Measurements from ENCODE around the gene FLNC. TPM values are rescaled to one million over a fixed set of nuclear protein-coding genes. Genes with fewer than 3 reads are reported as not detected.

Gene FLNC, protein sequence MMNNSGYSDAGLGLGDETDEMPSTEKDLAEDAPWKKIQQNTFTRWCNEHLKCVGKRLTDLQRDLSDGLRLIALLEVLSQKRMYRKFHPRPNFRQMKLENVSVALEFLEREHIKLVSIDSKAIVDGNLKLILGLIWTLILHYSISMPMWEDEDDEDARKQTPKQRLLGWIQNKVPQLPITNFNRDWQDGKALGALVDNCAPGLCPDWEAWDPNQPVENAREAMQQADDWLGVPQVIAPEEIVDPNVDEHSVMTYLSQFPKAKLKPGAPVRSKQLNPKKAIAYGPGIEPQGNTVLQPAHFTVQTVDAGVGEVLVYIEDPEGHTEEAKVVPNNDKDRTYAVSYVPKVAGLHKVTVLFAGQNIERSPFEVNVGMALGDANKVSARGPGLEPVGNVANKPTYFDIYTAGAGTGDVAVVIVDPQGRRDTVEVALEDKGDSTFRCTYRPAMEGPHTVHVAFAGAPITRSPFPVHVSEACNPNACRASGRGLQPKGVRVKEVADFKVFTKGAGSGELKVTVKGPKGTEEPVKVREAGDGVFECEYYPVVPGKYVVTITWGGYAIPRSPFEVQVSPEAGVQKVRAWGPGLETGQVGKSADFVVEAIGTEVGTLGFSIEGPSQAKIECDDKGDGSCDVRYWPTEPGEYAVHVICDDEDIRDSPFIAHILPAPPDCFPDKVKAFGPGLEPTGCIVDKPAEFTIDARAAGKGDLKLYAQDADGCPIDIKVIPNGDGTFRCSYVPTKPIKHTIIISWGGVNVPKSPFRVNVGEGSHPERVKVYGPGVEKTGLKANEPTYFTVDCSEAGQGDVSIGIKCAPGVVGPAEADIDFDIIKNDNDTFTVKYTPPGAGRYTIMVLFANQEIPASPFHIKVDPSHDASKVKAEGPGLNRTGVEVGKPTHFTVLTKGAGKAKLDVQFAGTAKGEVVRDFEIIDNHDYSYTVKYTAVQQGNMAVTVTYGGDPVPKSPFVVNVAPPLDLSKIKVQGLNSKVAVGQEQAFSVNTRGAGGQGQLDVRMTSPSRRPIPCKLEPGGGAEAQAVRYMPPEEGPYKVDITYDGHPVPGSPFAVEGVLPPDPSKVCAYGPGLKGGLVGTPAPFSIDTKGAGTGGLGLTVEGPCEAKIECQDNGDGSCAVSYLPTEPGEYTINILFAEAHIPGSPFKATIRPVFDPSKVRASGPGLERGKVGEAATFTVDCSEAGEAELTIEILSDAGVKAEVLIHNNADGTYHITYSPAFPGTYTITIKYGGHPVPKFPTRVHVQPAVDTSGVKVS (N-terminal part only)
- not detected in 2 replicates for total RNA-seq (2014; rRNA removed; shearing (Covaris generic); ENCODE audit: low replicate concordance)

DNA sequence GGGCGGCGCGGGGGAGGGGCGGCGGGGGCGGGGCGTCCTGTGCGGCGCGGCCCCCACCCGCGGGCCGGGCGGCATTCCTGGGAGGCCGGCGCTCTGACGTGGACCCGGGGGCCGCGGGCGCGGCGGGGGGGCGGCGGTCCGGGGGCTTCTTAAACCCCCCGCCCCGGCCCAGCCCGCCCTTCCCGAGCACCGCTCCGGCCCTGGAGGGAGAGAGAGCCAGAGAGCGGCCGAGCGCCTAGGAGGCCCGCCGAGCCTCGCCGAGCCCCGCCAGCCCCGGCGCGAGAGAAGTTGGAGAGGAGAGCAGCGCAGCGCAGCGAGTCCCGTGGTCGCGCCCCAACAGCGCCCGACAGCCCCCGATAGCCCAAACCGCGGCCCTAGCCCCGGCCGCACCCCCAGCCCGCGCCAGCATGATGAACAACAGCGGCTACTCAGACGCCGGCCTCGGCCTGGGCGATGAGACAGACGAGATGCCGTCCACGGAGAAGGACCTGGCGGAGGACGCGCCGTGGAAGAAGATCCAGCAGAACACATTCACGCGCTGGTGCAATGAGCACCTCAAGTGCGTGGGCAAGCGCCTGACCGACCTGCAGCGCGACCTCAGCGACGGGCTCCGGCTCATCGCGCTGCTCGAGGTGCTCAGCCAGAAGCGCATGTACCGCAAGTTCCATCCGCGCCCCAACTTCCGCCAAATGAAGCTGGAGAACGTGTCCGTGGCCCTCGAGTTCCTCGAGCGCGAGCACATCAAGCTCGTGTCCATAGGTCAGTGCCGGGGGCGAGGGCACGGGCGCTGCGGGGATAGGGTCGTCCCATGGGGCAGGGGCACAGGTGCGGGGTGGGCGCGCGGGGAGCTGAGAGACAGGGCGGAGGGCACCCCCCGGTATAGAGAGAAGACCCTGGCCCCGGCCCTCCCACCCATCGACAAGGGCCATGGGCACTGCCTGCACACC lies at the start of gene FLNC:
Gene FLNC, plus strand, starts transcription at position 176 of the 947 bp plus-strand sequence. Its CDS starts 232 bp downstream, at position 408.
- Histone ChIP-seq H3K9me3 (ENCODE audit: low read length) (no peaks in the 10 kb centered on the region), H4K20me1 (ENCODE audit: insufficient read depth, low read depth, low read length) (no peaks in the 10 kb centered on the region), H3K36me3 (ENCODE audit: insufficient read depth, low read length) (no peaks in the 10 kb centered on the region), H3K4me2 (ENCODE audit: low read depth, low read length, poor library complexity, severe bottlenecking) (no peak within 1 kb of the TSS), H3K4me3 (ENCODE audit: low read length) (no peak within 1 kb of the TSS), H3K27ac (ENCODE audit: low read length) (no peak within 1 kb of the TSS), H3K27me3 (ENCODE audit: low read length) (no peaks in the 10 kb centered on the region), H2AFZ (ENCODE audit: low read length) (no peak within 1 kb of the TSS), H3K4me1 (ENCODE audit: low read length) (peaks cover 15% of the 10 kb centered on the region), H3K79me2 (ENCODE audit: low read length) (no peaks in the 10 kb centered on the region), H3K9me2 (replicated peaks; ENCODE audit: insufficient read depth, low read length) (no peaks in the 10 kb centered on the region), H3K9ac (ENCODE audit: low read length) (no peak within 1 kb of the TSS)
- DNase-seq: no peak

DNA sequence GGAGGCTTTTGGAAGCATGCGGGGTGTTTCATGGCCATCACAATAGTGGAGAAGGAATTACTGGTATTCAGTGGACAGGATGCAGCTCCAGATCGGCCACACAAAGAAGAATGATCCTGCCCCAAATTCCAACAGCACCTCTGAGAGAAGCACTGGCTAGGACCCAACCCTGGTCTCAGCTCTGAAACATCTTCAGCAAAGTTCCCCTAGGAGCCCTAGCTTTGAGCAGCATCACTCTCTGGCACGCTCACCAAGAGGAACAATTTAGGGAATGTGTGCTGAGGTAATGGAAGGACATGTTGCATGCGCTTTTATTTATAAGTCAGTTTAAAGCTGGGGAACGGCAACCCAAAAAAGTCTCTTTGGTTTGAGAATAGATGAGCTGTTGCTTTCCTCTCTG lies 49.1 kb upstream of the FLNC start:
- DNase-seq: no peak
- Histone ChIP-seq H3K4me2 (ENCODE audit: low read depth, low read length, poor library complexity, severe bottlenecking) (no peak overlapping the region), H3K27ac (ENCODE audit: low read length) (no peak overlapping the region), H3K4me3 (ENCODE audit: low read length) (no peak overlapping the region), H4K20me1 (ENCODE audit: insufficient read depth, low read depth, low read length) (no peaks in the 10 kb centered on the region), H3K27me3 (ENCODE audit: low read length) (no peaks in the 10 kb centered on the region), H2AFZ (ENCODE audit: low read length) (no peak overlapping the region), H3K79me2 (ENCODE audit: low read length) (no peaks in the 10 kb centered on the region), H3K36me3 (ENCODE audit: insufficient read depth, low read length) (no peaks in the 10 kb centered on the region), H3K9me3 (ENCODE audit: low read length) (no peaks in the 10 kb centered on the region), H3K9ac (ENCODE audit: low read length) (no peak overlapping the region), H3K4me1 (ENCODE audit: low read length) (no peaks in the 10 kb centered on the region), H3K9me2 (replicated peaks; ENCODE audit: insufficient read depth, low read length) (no peaks in the 10 kb centered on the region)

DNA sequence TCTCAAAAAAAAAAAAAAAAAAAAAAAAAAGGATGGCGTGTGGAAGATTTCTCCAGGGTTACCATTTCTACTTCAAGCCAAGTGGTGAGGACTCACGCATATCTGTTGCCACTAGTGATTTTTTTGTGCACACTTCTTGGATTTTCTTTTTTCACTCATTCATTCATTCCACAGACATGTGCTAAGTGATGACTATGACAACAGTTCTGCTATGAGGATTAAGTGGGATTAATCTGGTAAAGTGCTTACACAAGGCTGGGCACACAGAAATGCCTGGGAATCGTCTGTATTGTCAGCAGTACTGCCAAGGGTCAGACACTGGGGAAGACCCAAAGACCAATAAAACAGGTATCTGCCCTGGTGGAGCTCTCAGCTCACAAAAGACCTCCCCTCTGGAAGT lies 48.4 kb upstream of the FLNC start:
- H3K4me1 ChIP-seq (ENCODE audit: low read length): no peaks in the 10 kb centered on the region
- DNase-seq: no peak
- H3K9me3 ChIP-seq (ENCODE audit: low read length): no peaks in the 10 kb centered on the region
- no peaks in the 10 kb centered on the region for H4K20me1 ChIP-seq (ENCODE audit: insufficient read depth, low read depth, low read length)
- H3K9me2 ChIP-seq (replicated peaks; ENCODE audit: insufficient read depth, low read length): no peaks in the 10 kb centered on the region
- no peak overlapping the region for H2AFZ ChIP-seq (ENCODE audit: low read length)
- no peaks in the 10 kb centered on the region for H3K79me2 ChIP-seq (ENCODE audit: low read length)
- no peaks in the 10 kb centered on the region for H3K27me3 ChIP-seq (ENCODE audit: low read length)
- H3K27ac ChIP-seq (ENCODE audit: low read length): no peak overlapping the region
- H3K4me2 ChIP-seq (ENCODE audit: low read depth, low read length, poor library complexity, severe bottlenecking): no peak overlapping the region
- H3K36me3 ChIP-seq (ENCODE audit: insufficient read depth, low read length): no peaks in the 10 kb centered on the region
- no peak overlapping the region for H3K4me3 ChIP-seq (ENCODE audit: low read length)
- H3K9ac ChIP-seq (ENCODE audit: low read length): no peak overlapping the region

DNA sequence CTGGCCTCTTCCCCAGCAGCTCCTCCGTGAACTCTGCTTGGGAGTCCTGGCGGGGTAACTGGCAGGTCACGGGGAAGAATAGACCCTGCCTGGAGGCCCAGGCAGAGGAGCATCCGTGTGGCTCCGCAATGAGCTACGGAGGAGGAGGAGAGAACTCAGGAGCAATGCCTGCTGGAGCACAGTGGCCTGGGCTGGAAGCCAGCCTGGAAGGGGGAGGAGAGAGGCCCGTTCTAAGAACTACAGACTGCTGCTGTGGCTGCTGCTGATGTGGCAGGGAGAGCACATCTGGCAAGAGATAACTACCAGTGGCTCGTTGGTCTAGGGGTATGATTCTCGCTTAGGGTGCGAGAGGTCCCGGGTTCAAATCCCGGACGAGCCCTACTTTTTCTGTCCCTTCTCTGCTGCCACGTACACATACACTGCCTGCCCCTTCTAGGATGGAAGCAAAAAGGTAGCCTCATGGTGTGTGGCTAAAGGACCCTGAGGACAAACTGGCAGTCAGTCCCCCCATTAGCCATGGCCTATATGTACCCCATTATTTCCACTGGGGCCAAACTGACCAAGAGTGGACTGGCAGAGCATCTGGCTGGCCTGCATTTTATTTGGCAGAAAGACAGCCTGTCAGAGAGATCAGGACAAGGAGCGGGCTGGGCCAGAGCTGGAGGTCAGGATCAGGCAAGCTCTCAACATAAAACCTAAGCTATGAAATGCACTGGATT lies 46.9 kb upstream of the FLNC start:
- Histone ChIP-seq H3K79me2 (ENCODE audit: low read length) (no peaks in the 10 kb centered on the region), H4K20me1 (ENCODE audit: insufficient read depth, low read depth, low read length) (no peaks in the 10 kb centered on the region), H3K27me3 (ENCODE audit: low read length) (no peaks in the 10 kb centered on the region), H3K36me3 (ENCODE audit: insufficient read depth, low read length) (no peaks in the 10 kb centered on the region), H3K4me2 (ENCODE audit: low read depth, low read length, poor library complexity, severe bottlenecking) (no peak overlapping the region), H3K9ac (ENCODE audit: low read length) (no peak overlapping the region), H2AFZ (ENCODE audit: low read length) (no peak overlapping the region), H3K4me1 (ENCODE audit: low read length) (no peaks in the 10 kb centered on the region), H3K9me3 (ENCODE audit: low read length) (no peaks in the 10 kb centered on the region), H3K4me3 (ENCODE audit: low read length) (no peak overlapping the region), H3K27ac (ENCODE audit: low read length) (no peak overlapping the region), H3K9me2 (replicated peaks; ENCODE audit: insufficient read depth, low read length) (no peaks in the 10 kb centered on the region)
- peak; percentile 76 for DNase-seq

DNA sequence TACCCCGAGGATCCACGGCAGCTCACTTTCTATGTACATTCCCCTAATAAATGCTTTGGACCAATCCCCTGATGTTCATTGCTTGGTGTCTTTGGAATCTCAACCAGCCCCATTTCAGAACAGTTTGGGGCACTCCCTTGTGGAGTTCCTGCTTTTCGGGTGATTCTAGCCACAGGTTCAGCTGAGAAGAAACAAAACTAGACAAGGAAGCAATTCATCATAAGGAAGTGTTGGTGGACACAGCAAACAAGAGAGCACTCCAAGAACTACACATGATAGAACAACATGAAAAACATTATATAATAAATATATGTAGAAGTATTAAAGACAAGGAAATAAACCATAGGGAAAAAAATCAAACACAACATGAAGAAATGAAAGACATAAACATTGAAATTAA lies 44.5 kb upstream of the FLNC start:
- no peak overlapping the region for H3K27ac ChIP-seq (ENCODE audit: low read length)
- no peak overlapping the region for H3K4me3 ChIP-seq (ENCODE audit: low read length)
- H3K36me3 ChIP-seq (ENCODE audit: insufficient read depth, low read length): no peaks in the 10 kb centered on the region
- no peaks in the 10 kb centered on the region for H3K9me2 ChIP-seq (replicated peaks; ENCODE audit: insufficient read depth, low read length)
- no peak overlapping the region for H3K9ac ChIP-seq (ENCODE audit: low read length)
- H4K20me1 ChIP-seq (ENCODE audit: insufficient read depth, low read depth, low read length): no peaks in the 10 kb centered on the region
- H3K4me2 ChIP-seq (ENCODE audit: low read depth, low read length, poor library complexity, severe bottlenecking): no peak overlapping the region
- H3K27me3 ChIP-seq (ENCODE audit: low read length): no peaks in the 10 kb centered on the region
- H3K79me2 ChIP-seq (ENCODE audit: low read length): no peaks in the 10 kb centered on the region
- peaks cover 3% of the 10 kb centered on the region for H3K4me1 ChIP-seq (ENCODE audit: low read length)
- no peak for DNase-seq
- no peaks in the 10 kb centered on the region for H3K9me3 ChIP-seq (ENCODE audit: low read length)
- no peak overlapping the region for H2AFZ ChIP-seq (ENCODE audit: low read length)

DNA sequence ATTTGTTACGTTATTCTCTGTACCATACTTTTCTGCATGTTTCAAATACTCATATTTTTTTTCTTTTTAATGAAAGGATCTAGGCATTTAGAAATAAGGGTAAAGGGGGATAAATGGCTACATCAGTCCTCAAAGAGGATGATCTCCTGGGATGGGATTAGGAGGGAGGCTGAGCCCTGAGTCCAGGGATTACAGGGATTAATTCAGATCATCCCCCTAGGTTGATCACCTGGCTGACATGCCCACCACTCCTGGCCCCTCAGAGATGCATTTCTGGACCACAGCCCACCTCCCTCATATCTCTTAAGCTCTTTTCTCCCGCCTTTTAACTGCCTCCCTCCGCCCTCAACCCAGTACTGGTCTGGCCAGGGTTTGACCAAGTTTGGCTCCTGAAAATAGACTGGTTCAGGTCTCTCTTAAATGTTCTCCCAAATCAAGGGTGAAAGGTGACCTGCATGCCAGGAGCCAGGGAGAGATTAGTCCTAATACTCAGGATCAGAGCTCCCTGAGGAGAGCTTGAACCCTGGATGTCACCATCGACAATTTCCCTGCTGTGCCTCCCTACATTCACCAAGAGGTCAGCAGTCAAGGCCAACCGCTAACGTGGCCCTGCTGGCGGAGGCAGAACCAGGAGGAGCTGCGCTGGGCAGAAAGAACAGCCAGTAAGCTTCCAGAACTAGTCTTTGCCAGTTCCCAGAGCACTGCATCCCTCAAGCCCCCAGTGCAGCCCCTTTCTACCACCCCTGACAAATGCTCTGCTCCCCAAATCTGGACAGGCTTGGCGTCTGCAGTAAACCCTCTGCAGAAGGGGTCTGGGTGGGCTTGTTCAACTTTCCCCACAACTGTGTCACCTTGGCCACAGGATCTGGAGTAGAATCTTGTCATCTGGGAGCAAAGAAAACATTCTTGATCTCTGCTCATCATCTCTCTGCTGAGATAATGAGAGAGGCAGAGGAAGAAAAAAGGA lies 41.5 kb upstream of the FLNC start:
- DNase-seq: no peak
- H4K20me1 ChIP-seq (ENCODE audit: insufficient read depth, low read depth, low read length): no peaks in the 10 kb centered on the region
- peaks cover 19% of the 10 kb centered on the region for H3K4me1 ChIP-seq (ENCODE audit: low read length)
- no peaks in the 10 kb centered on the region for H3K36me3 ChIP-seq (ENCODE audit: insufficient read depth, low read length)
- H3K4me3 ChIP-seq (ENCODE audit: low read length): no peak overlapping the region
- H3K9me3 ChIP-seq (ENCODE audit: low read length): no peaks in the 10 kb centered on the region
- H3K27ac ChIP-seq (ENCODE audit: low read length): no peak overlapping the region
- no peak overlapping the region for H3K4me2 ChIP-seq (ENCODE audit: low read depth, low read length, poor library complexity, severe bottlenecking)
- no peak overlapping the region for H3K9ac ChIP-seq (ENCODE audit: low read length)
- H3K9me2 ChIP-seq (replicated peaks; ENCODE audit: insufficient read depth, low read length): no peaks in the 10 kb centered on the region
- H3K27me3 ChIP-seq (ENCODE audit: low read length): no peaks in the 10 kb centered on the region
- no peak overlapping the region for H2AFZ ChIP-seq (ENCODE audit: low read length)
- peaks cover 5% of the 10 kb centered on the region; the same call in 1 of the 2 replicates for H3K79me2 ChIP-seq (ENCODE audit: low read length)
